ENCODE measurements around the gene SRSF3. TPM values are rescaled to one million over a fixed set of nuclear protein-coding genes. Genes with fewer than 3 reads are reported as not detected.
"Not testable (repeated sequence)": the region's sequence is repeated elsewhere in the genome, so short reads cannot be mapped to it uniquely, and the experiment has no call there.

SRSF3 gene
- total RNA-seq, 2 donors from 2014 or later: 638 to 646 TPM

DNA sequence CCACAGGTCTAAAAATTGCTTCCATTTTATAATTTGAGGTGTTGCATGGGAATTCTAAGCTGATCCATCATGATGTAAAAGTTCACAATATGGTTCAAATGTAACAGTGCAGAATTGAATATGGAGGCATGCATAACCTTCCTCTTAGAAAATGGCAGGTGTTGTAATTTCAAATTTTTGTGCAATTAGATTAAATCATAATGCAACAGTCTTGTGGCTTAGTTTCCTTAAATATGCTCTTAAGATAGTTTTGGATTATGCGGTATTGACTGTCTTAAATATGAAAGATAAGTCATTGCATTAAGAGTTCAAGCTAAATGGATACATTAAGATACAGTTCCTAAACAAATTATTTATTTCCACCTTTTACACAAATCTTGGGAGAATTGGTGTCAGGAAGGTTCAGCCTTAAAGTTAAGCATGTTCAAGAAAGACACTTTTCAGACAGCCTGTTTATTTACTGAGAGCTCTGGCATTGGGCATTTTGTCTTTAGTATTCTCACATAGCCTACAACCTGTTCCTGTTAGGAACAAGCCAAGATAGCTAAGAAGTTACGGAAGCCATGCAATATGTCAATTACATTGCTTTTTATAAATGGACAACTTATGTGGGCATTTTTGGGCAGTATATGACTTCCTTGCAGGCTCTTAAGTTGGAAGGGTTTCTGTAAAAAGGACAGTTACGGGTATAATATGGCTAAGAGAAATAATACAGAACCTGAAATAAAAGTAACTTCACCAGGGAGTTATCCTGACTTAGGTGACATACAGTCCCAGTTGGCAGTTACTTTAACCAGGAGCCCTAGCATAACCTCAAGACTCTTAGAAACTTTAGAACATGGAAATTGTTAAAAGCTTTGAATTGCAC is 9.3 kb downstream of the SRSF3 start:
- Mint-ChIP-seq H3K4me3 (peak overlapping the region; percentile 70), H3K36me3 (ENCODE audit: low read depth) (peaks cover 11% of the 10 kb centered on the region), H3K27me3 (no peaks in the 10 kb centered on the region), H3K27ac (peak overlapping the region; percentile 97), H3K4me1 (peaks cover 48% of the 10 kb centered on the region)
- ATAC-seq: no peak
- DNase-seq: no peak
- H3K9me3 ChIP-seq (ENCODE audit: control insufficient read depth, low read length, poor library complexity, severe bottlenecking): no peaks in the 10 kb centered on the region

DNA sequence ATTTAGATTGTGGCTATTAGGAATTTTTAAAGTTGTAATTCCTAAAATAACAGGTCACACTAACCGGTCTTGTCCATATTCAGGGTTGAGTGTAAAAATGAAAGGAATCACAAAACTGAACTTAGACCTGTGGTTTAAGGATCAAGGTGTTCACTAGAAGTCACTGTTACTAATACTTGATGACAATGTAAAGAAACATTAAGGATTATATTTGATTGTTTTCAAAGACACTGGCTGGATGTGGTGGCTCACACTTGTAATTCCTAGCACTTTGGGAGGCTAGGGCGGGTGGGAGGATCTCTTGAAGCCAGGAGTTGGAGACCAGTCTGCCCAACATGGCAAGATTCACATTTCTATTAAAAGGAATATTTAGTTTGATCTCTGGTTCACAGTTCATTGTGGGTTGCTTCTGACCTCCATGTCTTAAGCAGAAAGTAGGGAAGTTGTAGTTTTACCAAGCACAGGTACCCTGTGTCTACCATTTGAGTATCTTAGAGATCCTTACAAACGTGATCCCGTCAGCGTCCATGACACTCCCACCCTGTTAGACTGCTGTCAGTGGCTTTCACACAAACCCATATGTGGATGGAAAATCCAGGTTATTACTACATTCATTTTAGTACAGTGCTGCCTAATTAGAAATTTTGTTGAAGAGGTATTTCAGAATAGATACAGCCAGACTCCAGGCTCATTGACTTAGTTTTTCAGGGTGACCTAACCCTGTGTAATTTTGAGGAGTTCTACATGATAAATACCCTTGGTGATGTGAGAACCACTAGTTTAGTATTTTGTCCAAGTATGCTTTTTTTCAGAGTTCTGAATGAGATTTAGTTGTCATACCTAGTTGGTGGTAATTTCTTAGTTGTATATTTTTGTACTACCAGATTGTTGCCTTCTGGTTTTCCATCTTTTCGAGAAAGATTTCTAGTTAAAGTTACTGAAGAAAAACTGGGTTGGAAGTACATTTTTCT is 10.2 kb downstream of the SRSF3 start:
- peak overlapping the region; percentile 97 for H3K27ac Mint-ChIP-seq
- no peaks in the 10 kb centered on the region for H3K9me3 ChIP-seq (ENCODE audit: control insufficient read depth, low read length, poor library complexity, severe bottlenecking)
- peaks cover 49% of the 10 kb centered on the region for H3K4me1 Mint-ChIP-seq
- peaks cover 5% of the 10 kb centered on the region for H3K36me3 Mint-ChIP-seq (ENCODE audit: low read depth)
- DNase-seq: no peak
- ATAC-seq: no peak
- peak overlapping the region; percentile 70 for H3K4me3 Mint-ChIP-seq
- H3K27me3 Mint-ChIP-seq: no peaks in the 10 kb centered on the region

DNA sequence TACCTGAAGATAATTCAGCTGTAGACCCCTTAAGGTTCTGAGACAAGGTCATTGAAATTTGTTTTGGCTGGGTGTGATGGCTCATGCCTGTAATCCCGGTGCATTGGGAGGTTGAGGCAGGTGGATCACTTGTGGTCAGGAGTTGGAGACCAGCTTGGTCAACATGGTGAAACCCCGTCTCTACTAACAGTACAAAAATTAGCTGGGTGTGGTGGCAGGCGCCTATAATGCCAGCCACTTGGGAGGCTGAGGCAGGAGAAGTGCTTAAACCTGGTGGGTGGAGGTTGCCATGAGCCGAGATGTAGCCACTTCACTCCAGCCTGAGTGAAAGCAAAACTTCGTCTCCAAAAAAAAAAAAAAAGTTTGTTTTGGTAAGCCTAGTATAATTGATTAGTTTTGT is 11.0 kb downstream of the SRSF3 start:
- no peak for ATAC-seq
- peak overlapping the region; percentile 70 for H3K4me3 Mint-ChIP-seq
- H3K27me3 Mint-ChIP-seq: no peaks in the 10 kb centered on the region
- no peak for DNase-seq
- peak overlapping the region; percentile 97 for H3K27ac Mint-ChIP-seq
- peaks cover 47% of the 10 kb centered on the region for H3K4me1 Mint-ChIP-seq
- H3K9me3 ChIP-seq (ENCODE audit: control insufficient read depth, low read length, poor library complexity, severe bottlenecking): no peaks in the 10 kb centered on the region
- H3K36me3 Mint-ChIP-seq (ENCODE audit: low read depth): peaks cover under 1% of the 10 kb centered on the region

DNA sequence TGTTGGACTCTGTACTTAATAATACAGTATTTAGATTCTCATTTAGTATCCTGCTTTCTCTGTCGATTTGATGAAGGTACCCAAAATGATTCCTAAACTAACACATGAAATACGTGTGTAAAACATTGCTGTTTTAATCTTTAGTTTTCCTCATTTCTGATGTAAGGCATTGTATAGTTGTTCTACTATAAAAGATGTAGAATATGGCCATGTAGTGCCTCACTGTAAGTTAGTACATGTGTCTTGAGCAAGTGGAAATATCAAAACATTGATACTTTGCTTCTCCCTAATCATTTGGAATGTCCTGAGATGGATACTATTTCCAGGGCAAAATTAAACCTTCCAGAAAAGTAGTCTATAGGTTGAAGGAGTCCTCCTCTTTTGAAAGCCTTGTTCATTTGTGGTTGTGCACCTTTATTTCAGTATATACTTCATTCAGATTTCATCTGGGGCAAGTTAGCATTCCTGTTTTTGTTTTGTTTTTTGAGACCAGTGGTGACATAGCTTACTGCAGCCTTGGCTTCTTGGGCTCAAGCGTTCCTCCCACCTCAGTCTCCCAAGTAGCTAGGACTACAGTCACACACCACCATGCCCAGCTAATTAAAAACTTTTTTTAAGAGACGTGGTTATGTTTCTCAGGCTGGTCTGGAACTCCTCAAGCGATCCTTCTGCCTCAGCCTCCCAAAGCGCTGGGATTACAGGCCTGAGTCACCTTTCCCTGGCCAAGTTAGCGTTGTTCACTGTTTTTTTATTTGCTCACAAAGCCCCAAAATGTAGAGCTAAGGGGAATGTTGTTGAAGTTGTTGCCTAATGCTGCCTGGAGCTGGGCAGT is 11.6 kb downstream of the SRSF3 start:
- no peaks in the 10 kb centered on the region for H3K27me3 Mint-ChIP-seq
- peak overlapping the region; percentile 97 for H3K27ac Mint-ChIP-seq
- peaks cover 45% of the 10 kb centered on the region for H3K4me1 Mint-ChIP-seq
- ATAC-seq (no peak), DNase-seq (no peak)
- peak overlapping the region; percentile 63 for H3K4me3 Mint-ChIP-seq
- H3K36me3 Mint-ChIP-seq (ENCODE audit: low read depth): peaks cover under 1% of the 10 kb centered on the region
- no peaks in the 10 kb centered on the region for H3K9me3 ChIP-seq (ENCODE audit: control insufficient read depth, low read length, poor library complexity, severe bottlenecking)

DNA sequence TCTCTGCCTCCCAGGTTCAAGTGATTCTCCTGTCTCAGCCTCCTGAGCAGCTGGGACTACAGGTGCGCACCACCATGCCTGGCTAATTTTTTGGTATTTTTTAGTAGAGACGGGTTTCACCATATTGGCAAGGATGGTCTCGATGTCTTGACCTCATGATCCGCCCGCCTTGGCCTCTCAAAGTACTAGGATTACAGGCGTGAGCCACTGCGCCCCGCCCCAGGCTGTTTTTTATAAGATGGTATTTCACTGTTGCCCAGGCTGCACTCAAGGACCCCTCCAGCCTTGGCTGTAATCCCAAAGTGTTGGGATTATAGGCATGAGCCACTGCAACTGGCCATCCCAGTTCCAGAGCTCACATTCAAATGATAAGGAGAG is 13.1 kb downstream of the SRSF3 start:
- ATAC-seq; H3K4me3 Mint-ChIP-seq; H3K27me3 Mint-ChIP-seq; H3K9me3 ChIP-seq (ENCODE audit: control insufficient read depth, low read length, poor library complexity, severe bottlenecking); H3K36me3 Mint-ChIP-seq (ENCODE audit: low read depth); DNase-seq: not testable (repeated sequence)
- peak overlapping the region; percentile 88 for H3K27ac Mint-ChIP-seq
- H3K4me1 Mint-ChIP-seq: peaks cover 46% of the 10 kb centered on the region

DNA sequence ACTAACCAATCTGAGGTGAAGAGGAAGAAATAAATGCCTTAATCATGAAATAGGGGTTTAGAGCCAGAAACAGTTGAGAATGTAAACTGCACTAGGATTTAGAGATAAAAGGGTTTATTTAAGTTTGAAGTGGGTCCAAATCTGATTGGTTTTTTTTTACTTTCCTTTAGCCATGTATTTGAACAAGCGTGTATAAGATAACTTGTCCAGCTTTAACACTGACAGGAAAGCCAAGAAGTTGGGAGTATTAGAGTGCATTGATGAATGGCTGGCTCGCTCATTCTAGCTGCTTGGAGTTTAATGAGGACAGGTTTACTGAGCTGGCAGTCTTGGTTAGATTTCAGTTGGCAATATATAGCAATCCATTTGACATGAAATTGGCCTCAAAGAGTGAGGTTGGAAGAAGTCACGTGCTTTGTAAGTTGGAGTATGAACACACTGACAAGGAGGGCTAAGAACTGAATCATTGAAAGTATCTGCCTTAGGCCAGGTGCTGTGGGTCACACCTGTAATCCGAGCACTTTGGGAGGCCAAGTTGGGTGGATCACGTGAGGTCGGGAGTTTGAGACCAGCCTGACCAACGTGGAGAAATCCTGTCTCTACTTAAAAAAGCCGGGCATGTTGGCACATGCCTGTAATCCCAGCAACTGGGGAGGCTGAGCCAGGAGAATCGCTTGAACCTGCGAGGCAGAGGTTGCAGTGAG is 13.7 kb downstream of the SRSF3 start:
- H3K4me3 Mint-ChIP-seq: peak overlapping the region; percentile 39
- no peak for ATAC-seq
- H3K36me3 Mint-ChIP-seq (ENCODE audit: low read depth): peaks cover 4% of the 10 kb centered on the region
- H3K27me3 Mint-ChIP-seq: no peaks in the 10 kb centered on the region
- peaks cover 47% of the 10 kb centered on the region for H3K4me1 Mint-ChIP-seq
- peak overlapping the region; percentile 88 for H3K27ac Mint-ChIP-seq
- no peaks in the 10 kb centered on the region for H3K9me3 ChIP-seq (ENCODE audit: control insufficient read depth, low read length, poor library complexity, severe bottlenecking)
- no peak for DNase-seq

DNA sequence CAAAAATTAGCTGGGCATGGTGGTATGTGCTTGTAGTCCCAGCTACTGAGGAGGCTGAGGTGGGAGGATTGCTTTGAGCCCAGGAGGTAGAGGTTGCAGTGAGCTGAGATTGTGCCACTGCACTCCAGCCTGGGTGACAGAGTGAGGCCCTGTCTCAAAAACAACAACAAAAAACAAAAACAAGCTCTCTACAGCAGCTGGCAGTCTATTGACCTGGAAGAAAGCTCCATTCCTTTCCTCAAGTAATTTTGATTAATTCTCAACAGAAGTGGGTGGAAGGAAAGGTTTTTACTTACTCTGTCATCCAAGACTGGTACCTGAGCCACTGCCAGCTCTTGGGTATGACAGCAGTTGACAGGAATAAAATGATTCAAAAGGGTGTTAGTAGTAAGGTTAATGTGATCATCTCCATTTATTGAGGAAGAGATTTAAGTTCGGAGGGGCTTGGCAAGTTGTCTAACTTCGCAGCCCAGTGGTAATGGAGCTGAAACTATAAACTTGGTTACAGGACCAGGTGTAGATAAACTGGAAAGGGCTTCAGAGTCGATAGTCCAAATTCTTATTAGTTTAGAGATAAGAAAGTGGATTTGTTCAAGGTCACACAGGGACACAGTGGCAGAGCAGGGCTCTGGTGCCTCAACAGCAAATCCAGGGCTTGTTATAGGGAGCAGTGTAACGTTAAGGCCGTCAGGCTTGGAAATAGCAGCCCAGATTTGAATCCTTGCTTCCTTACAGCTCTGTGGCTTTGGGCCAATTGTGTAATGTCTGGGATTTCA is 14.8 kb downstream of the SRSF3 start:
- no peaks in the 10 kb centered on the region for H3K27me3 Mint-ChIP-seq
- H3K4me3 Mint-ChIP-seq: no peak overlapping the region
- DNase-seq (no peak), ATAC-seq (no peak)
- H3K36me3 Mint-ChIP-seq (ENCODE audit: low read depth): peaks cover 8% of the 10 kb centered on the region
- H3K4me1 Mint-ChIP-seq: peaks cover 48% of the 10 kb centered on the region
- no peaks in the 10 kb centered on the region for H3K9me3 ChIP-seq (ENCODE audit: control insufficient read depth, low read length, poor library complexity, severe bottlenecking)
- H3K27ac Mint-ChIP-seq: peak overlapping the region; percentile 88

DNA sequence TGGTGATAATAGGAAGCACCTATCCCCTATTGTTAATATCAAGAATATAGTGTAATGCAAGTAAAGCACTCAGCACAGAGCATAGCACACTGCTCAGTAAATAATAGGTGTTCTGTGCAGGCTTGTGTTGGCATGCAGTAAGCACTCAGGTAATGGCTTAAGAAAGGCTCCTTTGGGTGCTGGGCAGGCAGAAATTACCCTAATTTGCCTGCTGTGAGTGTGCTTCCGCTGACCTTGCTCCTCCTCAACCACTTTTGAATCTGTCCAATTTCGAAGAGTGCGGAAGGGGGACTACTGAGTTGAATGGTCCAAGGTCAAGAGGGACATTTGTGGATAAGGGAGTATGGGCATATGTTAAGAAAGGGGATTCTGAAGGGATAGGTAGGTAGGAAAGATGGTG is 15.4 kb downstream of the SRSF3 start:
- DNase-seq (no peak), ATAC-seq (no peak)
- Mint-ChIP-seq H3K27ac (peak overlapping the region; percentile 88), H3K36me3 (ENCODE audit: low read depth) (peaks cover 8% of the 10 kb centered on the region), H3K27me3 (no peaks in the 10 kb centered on the region), H3K4me3 (peak overlapping the region; percentile 59), H3K4me1 (peaks cover 45% of the 10 kb centered on the region)
- no peaks in the 10 kb centered on the region for H3K9me3 ChIP-seq (ENCODE audit: control insufficient read depth, low read length, poor library complexity, severe bottlenecking)

DNA sequence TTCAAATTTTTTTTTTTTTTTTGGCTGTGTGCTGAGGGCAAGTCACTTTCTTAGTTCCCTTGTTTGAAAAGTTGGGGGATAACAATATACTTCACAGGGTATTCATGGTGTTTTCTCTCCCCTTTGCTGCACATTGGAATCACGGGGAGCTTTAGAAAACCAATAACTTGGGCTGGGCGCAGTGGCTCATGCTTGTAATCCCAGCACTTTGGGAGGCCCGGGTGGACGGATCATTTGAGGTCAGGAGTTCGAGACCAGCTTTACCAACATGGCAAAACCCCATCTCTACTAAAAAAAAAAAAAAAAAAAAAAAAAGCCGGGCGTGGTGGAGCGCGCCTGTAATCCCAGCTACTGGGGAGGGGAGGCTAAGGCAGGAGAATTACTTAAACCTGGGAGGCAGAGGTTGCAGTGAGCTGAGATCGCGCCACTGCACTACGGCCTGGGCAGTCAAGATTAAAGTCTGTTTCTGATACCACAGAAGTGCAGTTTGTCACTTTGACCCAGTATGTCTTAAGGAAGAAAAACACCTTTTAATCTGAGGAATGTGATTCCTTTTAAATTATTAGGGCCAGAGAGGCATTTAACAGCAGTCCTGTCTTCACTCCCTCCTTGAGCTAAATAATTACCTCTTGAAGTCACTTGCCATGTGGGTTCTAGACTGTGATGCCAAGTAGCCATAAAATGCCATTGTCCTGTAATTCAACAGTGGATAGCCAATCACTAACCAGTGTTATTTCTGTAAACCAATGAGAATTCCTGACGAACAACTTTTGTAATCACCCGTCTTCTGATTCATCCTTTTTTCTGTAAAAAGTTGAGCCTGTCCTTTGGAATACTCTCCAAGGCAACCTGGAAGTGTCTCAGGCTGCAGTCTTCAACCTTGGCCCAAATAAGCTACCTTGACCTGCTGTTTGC is 16.1 kb downstream of the SRSF3 start:
- no peaks in the 10 kb centered on the region for H3K9me3 ChIP-seq (ENCODE audit: control insufficient read depth, low read length, poor library complexity, severe bottlenecking)
- Mint-ChIP-seq H3K4me1 (peaks cover 43% of the 10 kb centered on the region), H3K27me3 (no peaks in the 10 kb centered on the region), H3K36me3 (ENCODE audit: low read depth) (peaks cover 8% of the 10 kb centered on the region), H3K27ac (peak overlapping the region; percentile 88), H3K4me3 (peak overlapping the region; percentile 59)
- no peak for ATAC-seq
- DNase-seq: no peak

DNA sequence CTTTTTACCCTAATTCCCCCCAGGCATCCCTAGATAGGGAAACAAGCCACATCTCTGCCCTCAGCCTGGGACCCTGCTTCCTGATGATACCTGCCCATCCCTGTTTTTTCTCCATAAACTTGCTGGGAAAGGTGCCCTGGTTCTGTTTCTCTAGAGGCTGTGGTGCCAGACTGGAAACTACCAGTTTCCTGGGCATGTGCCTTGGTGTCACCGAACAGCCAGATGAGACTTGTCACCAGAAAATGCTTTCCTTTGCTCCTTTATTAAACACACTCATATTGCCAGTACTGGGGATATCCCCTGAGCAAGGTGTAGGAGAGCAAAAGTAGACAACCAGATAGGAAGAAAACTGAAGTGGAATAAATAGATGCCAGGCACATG is 16.8 kb downstream of the SRSF3 start:
- DNase-seq (no peak), ATAC-seq (peak; percentile 26)
- H3K9me3 ChIP-seq (ENCODE audit: control insufficient read depth, low read length, poor library complexity, severe bottlenecking): no peaks in the 10 kb centered on the region
- Mint-ChIP-seq H3K36me3 (ENCODE audit: low read depth) (peaks cover 8% of the 10 kb centered on the region), H3K27ac (peak overlapping the region; percentile 80), H3K4me3 (no peak overlapping the region), H3K4me1 (peaks cover 38% of the 10 kb centered on the region), H3K27me3 (no peaks in the 10 kb centered on the region)

DNA sequence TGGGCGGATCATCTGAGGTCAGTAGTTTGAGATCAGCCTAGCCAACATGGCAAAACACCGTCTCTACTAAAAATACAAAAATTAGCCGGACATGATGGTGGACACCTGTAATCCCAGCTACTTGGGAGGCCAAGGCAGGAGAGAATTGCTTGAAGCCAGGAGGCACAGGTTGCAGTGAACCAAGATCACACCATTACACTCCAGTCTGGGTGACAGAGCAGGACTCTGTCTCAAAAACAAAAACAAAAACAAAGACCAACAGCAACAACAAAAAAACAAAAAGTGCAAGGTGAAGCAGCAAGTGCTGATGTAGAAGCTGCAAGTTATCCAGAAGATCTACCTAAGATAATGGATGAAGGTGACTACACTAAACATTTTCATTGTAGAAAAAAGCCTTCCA is 17.5 kb downstream of the SRSF3 start:
- peak overlapping the region; percentile 80 for H3K27ac Mint-ChIP-seq
- not testable (repeated sequence) for ATAC-seq; DNase-seq; H3K36me3 Mint-ChIP-seq (ENCODE audit: low read depth); H3K9me3 ChIP-seq (ENCODE audit: control insufficient read depth, low read length, poor library complexity, severe bottlenecking); H3K27me3 Mint-ChIP-seq
- H3K4me1 Mint-ChIP-seq: peaks cover 37% of the 10 kb centered on the region
- H3K4me3 Mint-ChIP-seq: peak overlapping the region; percentile 61
